ENCODE measurements around the gene CYP27B1.
A peak's percentile ranks its signal among the peaks of the same experiment; 100 is the strongest.
"Not testable (repeated sequence)": the region's sequence is repeated elsewhere in the genome, so short reads cannot be mapped to it uniquely, and the experiment has no call there.

Gene CYP27B1

GRCh38 chr12:57783466-57783801 lies 16.6 kb upstream of the CYP27B1 start:
- DNase-seq = no peak

GRCh38 chr12:57782608-57783465 lies 16.0 kb upstream of the CYP27B1 start, which contains the start of gene TSFM:
TSFM (plus strand) TSS chr12:57782787; CDS start chr12:57782802, 15 bp downstream.
- DNase-seq = peak; percentile 68

GRCh38 chr12:57782243-57782607 lies 15.3 kb upstream of the CYP27B1 start:
- no peak for DNase-seq

- DNase-seq = no peak
Observed at GRCh38 chr12:57781801-57782200, 14.9 kb upstream of the CYP27B1 start.

- no peak for DNase-seq
Observed at GRCh38 chr12:57781244-57781643, 14.4 kb upstream of the CYP27B1 start.

GRCh38 chr12:57780284-57780897 lies 13.5 kb upstream of the CYP27B1 start:
- DNase-seq = no peak

GRCh38 chr12:57779736-57780135 lies 12.9 kb upstream of the CYP27B1 start:
- DNase-seq = no peak

- no peak for DNase-seq
Observed at GRCh38 chr12:57777911-57778310, 11.0 kb upstream of the CYP27B1 start.

GRCh38 chr12:57777367-57777766 lies 10.5 kb upstream of the CYP27B1 start:
- DNase-seq = no peak

- no peak for DNase-seq
Observed at GRCh38 chr12:57776247-57776587, 9.3 kb upstream of the CYP27B1 start.

- no peak for DNase-seq
Observed at GRCh38 chr12:57775563-57776246, 8.8 kb upstream of the CYP27B1 start.

- no peak for DNase-seq
Observed at GRCh38 chr12:57775044-57775443, 8.2 kb upstream of the CYP27B1 start.

- not testable (repeated sequence) for DNase-seq
Observed at GRCh38 chr12:57774634-57775033, 7.8 kb upstream of the CYP27B1 start.

- DNase-seq = no peak
Observed at GRCh38 chr12:57772429-57773322, 5.8 kb upstream of the CYP27B1 start, which contains the start of gene EEF1AKMT3. EEF1AKMT3 (plus strand) TSS chr12:57772614; CDS start chr12:57772725, 111 bp downstream.

GRCh38 chr12:57771873-57772428 lies 5.1 kb upstream of the CYP27B1 start, which contains the start of gene METTL1:
METTL1 (minus strand) TSS chr12:57772105; CDS start chr12:57772083, 22 bp downstream.
- DNase-seq = peak; percentile 72

- peak; percentile 51 for DNase-seq
Observed at GRCh38 chr12:57771236-57771872, 4.5 kb upstream of the CYP27B1 start.

- DNase-seq = no peak
Observed at GRCh38 chr12:57770734-57771133, 3.9 kb upstream of the CYP27B1 start.

- no peak for DNase-seq
Observed at GRCh38 chr12:57769594-57769993, 2.7 kb upstream of the CYP27B1 start.

- DNase-seq = no peak
Observed at GRCh38 chr12:57767876-57768275, 998 bp upstream of the CYP27B1 start.

GRCh38 chr12:57767305-57767698 lies 424 bp upstream of the CYP27B1 start:
- no peak for DNase-seq

- no peak for DNase-seq
Observed at GRCh38 chr12:57765698-57766463, 997 bp downstream of the CYP27B1 start.

All from NCI-H2081 treated with DMSO at 0.1 percent for 48 hours (cell line).